Breast epithelium (tissue), 3 donors: ENCODE data around the gene PLCB4.

Experiments used
- CTCF ChIP-seq, 3 donors: fragments of 450-650 bp; IDR thresholded peaks; one replicate each; pipeline ENCODE4 v1.5.1; 2016 to 2017; ENCODE audit warnings: antibody characterized with exemption in 3 of 3, mild to moderate bottlenecking in 3 of 3, moderate library complexity in 3 of 3
- POLR2AphosphoS5 ChIP-seq, 3 donors: sonication (generic); formaldehyde crosslinking; IDR thresholded peaks; one replicate each; pipeline ENCODE4 v1.6.1; 2017; ENCODE audit warnings: antibody characterized with exemption in 3 of 3

GRCh38 chr20:9398882-9399281, 330.0 kb downstream of the PLCB4 start:
- TF ChIP-seq CTCF (IDR thresholded peaks at IDR 0.05) (no peak), POLR2AphosphoS5 (IDR thresholded peaks at IDR 0.05) (no peak)
